Neural progenitor cell (in vitro differentiated cells): ENCODE results near the gene ASIC2.

ENCODE experiments used
- CTCF ChIP-seq: fragments of 200-600 bp; sonication (generic); IDR thresholded peaks from 2 replicates; pipeline ENCODE4 v1.5.1; 2017; ENCODE audit warnings: antibody characterized with exemption, mild to moderate bottlenecking
- EZH2phosphoT487 ChIP-seq: fragments of 200-600 bp; sonication (generic); IDR thresholded peaks from 2 replicates; pipeline ENCODE4 v1.6.1; 2017; ENCODE audit warnings: antibody characterized with exemption

- no peak for TF ChIP-seq CTCF
- TF ChIP-seq EZH2phosphoT487 = no peak
These were observed 141.5 kb downstream of the ASIC2 start for GRCh38 chr17:33151565-33151964.
